Measurements from ENCODE around the gene CABCOCO1. TPM values are rescaled to one million over a fixed set of nuclear protein-coding genes. Genes with fewer than 3 reads are reported as not detected.

CABCOCO1 gene, protein sequence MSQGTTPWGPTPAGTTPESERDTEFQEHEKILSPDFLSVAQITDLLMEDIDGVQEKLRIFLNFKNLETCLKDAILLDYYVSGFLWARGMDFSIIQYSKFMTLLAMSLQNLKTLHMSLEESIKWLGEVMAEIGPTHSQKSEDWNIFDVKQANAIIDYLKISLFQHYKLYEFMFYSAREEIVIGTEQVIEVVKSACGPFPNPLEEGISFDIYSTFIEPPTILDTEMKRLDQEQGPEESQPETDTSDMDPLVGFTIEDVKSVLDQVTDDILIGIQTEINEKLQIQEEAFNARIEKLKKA
- 0.34 and 1.3 TPM in 2 replicates for total RNA-seq

DNA sequence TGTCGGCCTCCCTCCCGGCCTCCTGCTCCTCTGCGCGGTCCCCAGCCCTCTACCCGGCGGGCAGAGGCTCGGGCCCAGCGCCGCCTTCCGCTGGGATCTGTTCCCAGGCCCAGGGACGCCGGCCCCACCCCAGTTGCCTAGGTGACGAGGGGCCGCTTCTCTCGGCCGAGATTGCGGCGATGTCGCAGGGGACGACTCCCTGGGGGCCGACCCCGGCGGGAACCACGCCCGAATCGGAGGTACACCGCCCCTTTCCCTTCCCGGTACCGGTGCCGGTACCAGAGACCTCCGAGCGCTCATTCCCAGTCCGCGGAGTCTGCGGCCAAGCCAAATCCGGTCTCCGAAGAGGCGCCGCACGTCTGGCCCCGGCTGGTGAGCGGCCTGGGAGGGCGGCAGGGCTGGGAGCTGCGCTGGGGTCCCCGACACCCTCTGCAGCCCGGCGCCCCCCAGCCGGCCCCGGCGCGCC is at the start of gene CABCOCO1:
Gene CABCOCO1, plus strand, starts transcription at position 136 of the 466 bp plus-strand sequence. Its CDS starts 44 bp downstream, at position 180.

Other genes starting within 250 kb of the CABCOCO1 start
- 0.89 and 1.0 TPM in 2 replicates for gene TMEM26, start 209.5 kb upstream of the CABCOCO1 start, total RNA-seq
- 40.1 and 42.7 TPM in 2 replicates for gene ARID5B, start 238.8 kb downstream of the CABCOCO1 start, total RNA-seq